NB4 (cell line): ENCODE measurements around the gene CDC25C.

ENCODE experiments used
- MYC ChIP-seq: IDR thresholded peaks from 2 replicates; pipeline ENCODE4 v1.6.1; 2011; ENCODE audit warnings: low read depth, low read length
- POLR2A ChIP-seq: IDR thresholded peaks from 2 replicates; pipeline ENCODE4 v1.6.1; 2011; ENCODE audit warnings: mild to moderate bottlenecking; ENCODE audit not compliant: insufficient read length; ENCODE audit errors: extremely low read depth
- TF ChIP-seq, protein P1 (sequence below): IDR thresholded peaks from one replicate; pipeline ENCODE4 v1.5.1; 2012; ENCODE audit warnings: low read depth, low read length

DNA sequence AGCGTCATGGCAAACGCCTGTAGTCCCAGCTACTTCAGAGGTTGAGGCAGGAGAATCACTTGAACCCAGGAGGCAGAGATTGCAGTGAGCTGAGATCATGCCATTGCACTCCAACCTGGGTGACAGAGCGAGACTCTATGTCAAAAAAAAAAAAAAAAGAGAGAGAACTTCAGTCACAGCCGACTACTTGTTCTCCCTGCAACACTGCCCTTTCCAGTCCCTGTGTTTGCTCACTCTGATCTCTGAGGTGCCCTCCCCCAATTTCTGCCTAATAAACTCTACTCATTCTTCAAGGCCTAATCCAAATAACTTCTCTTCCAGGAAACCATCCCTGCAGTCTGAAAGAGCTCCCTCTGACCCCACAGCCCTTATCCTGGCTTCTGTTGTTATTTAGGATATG is 85.3 kb downstream of the CDC25C start:
- TF ChIP-seq POLR2A: no peak
- TF ChIP-seq, protein P1, sequence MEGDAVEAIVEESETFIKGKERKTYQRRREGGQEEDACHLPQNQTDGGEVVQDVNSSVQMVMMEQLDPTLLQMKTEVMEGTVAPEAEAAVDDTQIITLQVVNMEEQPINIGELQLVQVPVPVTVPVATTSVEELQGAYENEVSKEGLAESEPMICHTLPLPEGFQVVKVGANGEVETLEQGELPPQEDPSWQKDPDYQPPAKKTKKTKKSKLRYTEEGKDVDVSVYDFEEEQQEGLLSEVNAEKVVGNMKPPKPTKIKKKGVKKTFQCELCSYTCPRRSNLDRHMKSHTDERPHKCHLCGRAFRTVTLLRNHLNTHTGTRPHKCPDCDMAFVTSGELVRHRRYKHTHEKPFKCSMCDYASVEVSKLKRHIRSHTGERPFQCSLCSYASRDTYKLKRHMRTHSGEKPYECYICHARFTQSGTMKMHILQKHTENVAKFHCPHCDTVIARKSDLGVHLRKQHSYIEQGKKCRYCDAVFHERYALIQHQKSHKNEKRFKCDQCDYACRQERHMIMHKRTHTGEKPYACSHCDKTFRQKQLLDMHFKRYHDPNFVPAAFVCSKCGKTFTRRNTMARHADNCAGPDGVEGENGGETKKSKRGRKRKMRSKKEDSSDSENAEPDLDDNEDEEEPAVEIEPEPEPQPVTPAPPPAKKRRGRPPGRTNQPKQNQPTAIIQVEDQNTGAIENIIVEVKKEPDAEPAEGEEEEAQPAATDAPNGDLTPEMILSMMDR: no peak
- TF ChIP-seq MYC: no peak
